Measurements from ENCODE around the gene ALG1L2.
"Not testable (repeated sequence)": the region's sequence is repeated elsewhere in the genome, so short reads cannot be mapped to it uniquely, and the experiment has no call there.

GRCh38 chr3:130122891-130123775 lies 41.5 kb downstream of the ALG1L2 start:
- not testable (repeated sequence) for TF ChIP-seq PHF8 (conservative IDR thresholded peaks at IDR 0.05; ENCODE audit: low read depth, low read length); CTCF (IDR thresholded peaks at IDR 0.05; ENCODE audit: control extremely low read depth in 1 of 3, insufficient read depth in 1 of 3, low read depth in 1 of 3, low read length in 3 of 3); EZH2 (IDR thresholded peaks at IDR 0.05; ENCODE audit: low read depth, low read length, severe bottlenecking); CHD1 (IDR thresholded peaks at IDR 0.05; ENCODE audit: low read depth, low read length); CHD7 (IDR thresholded peaks at IDR 0.05; ENCODE audit: insufficient replicate concordance, low read length); POLR2A (IDR thresholded peaks at IDR 0.05; ENCODE audit: control extremely low read depth in 1 of 2, low read depth in 2 of 2, low read length in 2 of 2); MAX (IDR thresholded peaks at IDR 0.05); POLR2AphosphoS5 (IDR thresholded peaks at IDR 0.05; ENCODE audit: low read depth, low read length)
